GM19351 (cell line): ENCODE measurements around the gene STRN3.
"Not testable (repeated sequence)": the region's sequence is repeated elsewhere in the genome, so short reads cannot be mapped to it uniquely, and the experiment has no call there.

ENCODE experiments used
- ATAC-seq: cut with Tn5 transposase; IDR thresholded peaks from one replicate; pipeline ENCODE4 v1.9.1; 2021; ENCODE audit warnings: mild to moderate bottlenecking, moderate library complexity; ENCODE audit not compliant: unreplicated experiment

Gene STRN3

GRCh38 chr14:31037709-31038221 is 11.6 kb upstream of the STRN3 start:
- no peak for ATAC-seq

- ATAC-seq: no peak
Observed at GRCh38 chr14:31036552-31036951, 10.4 kb upstream of the STRN3 start.

DNA sequence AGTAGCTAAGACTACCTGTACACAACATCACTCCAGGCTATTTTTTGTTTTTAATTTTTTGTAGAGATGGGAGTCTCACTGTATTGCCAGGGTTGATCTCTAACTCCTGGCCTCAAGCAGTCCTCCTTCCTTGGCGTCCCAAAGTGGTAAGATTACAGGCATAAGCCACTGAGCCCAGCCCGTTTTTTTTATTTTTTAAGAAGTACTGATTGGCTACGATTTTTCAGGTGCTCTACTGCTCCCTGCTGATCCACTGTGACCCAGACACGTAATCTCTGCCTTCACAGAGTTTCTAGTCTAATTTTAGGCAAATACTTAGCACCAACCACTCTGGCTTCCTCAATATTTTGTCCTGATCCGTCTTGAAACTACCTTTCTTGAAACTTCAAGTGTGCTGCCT is 4.3 kb upstream of the STRN3 start:
- ATAC-seq: no peak

- no peak for ATAC-seq
Observed at GRCh38 chr14:31029016-31029970, 3.1 kb upstream of the STRN3 start.

DNA sequence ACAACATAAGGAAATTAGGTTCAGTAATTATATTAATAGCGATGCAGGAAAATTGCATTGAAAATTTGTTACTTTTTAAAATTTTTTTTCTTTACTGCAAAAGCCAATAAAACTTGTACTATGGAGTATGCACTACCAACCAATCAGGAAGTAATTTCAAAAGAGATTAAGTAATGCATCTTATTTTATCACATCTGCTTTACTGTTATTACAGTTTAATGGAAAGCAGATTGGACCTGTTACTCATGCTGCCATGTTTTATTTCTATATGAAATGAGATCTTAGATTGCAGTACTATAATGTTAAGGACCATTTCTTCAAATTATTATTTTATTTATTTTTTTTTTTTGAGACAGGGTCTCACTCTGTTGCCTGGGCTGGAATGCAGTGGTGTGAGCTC is 1.7 kb upstream of the STRN3 start:
- ATAC-seq: no peak

DNA sequence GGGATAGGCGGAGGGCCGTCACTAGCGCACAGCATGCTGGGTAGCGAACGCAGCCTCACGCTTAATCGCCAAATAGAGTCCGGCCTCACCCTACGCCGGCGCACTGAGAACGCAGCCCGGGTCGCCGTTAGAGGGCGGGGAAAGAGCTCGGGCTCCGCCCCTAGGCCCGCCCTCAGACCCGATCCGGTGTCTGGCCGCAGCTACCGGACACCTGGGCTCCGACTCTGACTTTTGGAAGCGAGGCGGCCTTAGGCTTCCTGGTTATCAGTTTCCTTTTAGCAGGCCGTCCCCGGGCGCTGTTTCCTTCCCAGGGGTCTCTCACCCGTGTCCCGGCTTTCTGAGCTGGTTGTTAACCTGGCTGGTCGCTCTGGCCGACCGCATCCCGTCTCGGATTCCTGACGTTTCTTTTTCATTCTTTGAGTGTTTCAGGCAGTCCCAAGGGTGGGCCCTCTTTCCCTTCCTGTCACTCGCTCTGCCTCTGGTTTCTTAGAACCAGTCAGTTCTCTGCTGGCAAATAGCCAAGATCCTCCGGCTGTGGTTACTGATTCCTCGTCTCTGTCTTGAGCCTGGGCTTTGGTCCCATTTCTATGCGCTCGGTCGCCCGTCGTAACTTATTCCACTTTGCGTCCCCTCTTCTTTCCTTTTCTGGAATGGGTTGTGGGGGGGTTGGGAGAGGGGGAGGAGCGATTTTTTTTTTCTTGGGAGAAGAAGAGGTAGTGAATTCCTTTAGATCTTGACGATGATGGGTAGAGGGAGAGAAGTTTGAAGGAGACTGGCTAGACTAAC is 464 bp upstream of the STRN3 start:
- peak; percentile 90 for ATAC-seq

DNA sequence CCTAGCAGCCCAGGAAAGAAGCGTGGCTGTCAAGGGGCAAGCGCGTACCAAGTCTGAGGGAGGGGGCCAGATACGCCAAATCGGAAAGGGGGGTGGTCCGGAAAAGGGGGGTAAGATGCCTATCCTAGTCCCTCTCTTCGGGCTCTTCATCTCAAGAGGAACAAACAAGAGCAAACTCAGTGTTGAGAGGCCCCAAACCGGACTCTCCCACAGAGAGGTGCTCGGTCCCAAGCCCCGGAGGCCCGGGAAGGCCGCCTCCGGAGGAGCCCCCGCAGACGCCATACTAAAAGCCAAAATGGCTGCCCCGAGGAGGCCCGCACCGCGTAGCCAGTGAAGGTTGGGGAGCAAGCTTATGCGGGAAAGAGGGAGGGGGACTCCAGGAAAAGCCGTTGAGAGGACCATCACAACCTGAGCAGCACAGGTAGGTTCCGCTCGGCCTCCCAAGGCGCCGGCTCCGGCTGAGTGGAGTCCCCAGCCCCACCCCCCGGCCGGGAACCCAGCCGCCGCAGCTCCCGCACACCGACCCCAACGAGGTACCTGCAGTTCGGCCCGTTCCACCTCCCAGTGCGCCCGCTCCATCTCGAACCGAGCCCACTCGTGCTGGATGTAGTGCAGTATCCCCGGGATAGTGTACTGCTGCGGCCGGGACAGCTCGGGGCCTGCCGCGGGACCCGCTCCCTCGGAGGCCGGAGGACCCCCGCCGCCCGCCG is 657 bp downstream of the STRN3 start, which contains the start of gene AP4S1:
AP4S1 (plus strand) TSS at position 283 of the 710 bp plus-strand sequence. CDS start 40,548 bp downstream, outside the sequence.
- ATAC-seq: peak; percentile 10

DNA sequence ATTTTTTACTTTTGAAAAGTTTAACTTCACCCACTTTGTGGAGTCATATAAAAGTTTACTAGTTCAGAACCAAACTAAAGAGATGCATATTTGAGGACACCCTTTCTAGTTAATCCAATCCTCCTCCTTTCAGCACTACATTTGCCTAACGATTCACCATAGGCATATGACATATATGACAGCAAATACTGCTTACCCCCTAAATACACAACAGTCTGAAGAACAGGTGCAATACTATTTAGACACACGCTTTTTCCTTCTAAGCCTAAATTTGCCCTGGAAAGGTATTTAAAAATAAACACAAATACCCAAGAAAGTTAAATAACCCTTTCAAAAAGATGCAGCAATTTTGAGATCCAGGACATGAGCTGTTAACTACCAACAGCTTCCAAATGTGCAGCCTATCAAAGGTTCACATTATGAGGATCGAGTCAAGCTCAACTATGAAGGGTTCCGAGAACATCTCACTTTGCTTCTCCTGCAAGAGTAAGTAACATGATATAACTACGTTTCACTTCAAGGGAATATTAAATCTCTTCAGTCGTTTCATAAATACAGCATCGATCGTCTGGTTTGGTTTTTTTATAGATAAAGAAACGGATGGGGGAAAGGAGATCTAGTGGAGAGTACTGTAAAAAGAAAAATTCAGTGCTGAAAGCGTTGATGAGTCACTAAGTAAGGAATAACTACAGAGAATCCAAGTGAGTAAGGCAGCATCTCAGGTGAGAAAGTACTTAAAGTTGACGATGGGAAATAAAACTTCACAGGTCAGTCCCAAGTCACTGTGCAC is 1.4 kb downstream of the STRN3 start:
- no peak for ATAC-seq

- ATAC-seq: no peak
Observed at GRCh38 chr14:31024010-31024480, 2.1 kb downstream of the STRN3 start.

DNA sequence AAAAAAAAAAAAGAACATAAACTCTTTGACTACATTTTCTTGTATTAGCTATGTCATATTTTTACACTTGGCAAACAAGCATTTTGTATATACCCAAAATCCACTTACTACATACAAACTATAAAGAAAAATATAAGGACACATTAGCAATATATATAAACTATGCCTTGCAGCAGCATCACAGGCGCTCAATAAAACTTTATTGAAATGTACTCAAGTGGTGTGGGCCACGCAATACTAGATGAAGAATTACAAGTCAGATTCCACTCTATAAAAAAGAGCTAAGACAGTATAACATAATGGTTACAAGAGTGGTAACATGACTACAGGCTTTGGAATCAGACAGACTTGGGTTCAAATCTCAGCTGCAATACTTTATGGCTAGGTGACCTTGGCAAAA is 3.8 kb downstream of the STRN3 start:
- ATAC-seq: no peak

GRCh38 chr14:31021576-31021949 is 4.6 kb downstream of the STRN3 start:
- ATAC-seq: no peak

DNA sequence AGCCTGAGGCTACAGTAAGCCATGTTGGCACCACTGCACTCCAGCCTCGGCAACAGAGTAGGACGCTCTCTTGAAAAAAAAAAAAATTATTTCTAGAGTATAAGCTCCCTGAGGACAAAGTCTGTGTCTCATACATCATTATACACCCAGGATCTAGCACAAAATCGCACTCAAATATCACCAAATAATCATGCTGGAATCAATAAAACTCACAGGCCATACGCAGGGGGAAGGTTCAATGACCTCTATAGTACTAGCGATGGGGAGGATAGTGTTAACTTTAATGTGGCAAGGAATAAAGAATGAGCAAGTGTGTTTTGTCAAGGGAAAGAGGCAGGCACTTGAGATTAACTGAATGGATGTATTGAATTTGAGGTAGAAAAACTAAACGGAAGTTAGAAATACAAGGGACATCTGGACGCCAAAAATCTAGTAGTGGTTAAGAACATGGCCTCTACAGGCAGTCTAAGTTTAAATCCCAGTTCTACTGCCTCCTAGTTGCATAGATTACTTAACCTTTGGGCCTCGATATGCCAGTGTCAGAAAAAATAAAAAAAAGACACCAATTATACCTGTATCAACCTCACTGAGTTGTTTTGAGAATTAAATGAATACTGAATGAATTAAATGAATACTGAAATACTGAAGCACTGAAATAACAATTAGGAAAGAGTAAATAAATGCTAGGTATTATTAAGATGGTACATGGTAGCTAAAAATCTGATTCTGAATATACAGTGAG is 5.2 kb downstream of the STRN3 start:
- ATAC-seq: no peak

DNA sequence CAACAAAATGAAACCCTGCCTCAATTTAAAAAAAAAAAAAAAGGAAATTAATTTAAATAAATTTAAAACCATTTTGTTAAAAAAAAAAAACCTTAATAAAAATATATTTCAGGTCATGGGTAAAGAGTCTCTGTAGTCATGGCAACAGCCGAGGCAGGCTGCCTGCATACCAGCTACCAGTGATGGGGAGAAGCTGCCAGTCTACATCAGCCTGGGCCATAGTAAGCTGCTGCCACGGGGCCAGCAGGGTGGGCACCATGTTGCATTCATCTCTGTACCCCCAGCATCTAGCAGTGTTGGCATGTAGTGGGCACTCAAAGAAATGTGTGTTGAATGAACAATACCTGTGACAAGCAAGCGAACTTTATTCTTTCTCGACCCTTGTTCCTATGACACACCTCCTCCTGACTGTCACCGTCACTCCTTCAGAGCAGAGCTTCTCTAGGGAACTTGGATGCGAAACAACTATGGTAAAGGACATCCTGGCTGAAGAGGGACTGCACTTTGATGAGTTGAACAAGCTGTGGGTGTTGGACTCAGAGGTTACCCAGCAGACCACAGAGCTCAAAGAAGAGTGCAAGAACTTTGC is 8.0 kb downstream of the STRN3 start:
- ATAC-seq: no peak

- ATAC-seq: no peak
Observed at GRCh38 chr14:31013841-31014240, 12.3 kb downstream of the STRN3 start.

DNA sequence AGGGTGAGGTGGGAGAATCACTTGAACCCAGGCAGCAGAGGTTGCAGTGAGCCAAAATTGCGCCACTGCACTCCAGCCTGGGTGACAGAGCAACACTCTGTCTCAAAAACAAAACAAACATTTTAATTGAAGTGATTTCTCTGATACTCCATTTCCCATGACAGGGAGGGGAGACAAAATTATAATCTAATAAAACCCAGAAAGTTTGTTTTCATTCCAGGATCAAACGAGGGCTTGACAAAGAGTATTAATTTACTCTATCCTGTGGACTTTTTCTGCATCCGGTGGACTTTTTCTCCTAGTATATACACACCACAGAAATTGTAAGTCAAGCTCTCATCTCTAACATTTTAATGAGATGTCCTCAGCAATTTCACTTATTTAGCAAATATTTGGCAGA is 15.2 kb downstream of the STRN3 start:
- no peak for ATAC-seq

GRCh38 chr14:31009836-31010574 is 16.2 kb downstream of the STRN3 start:
- ATAC-seq: no peak

- no peak for ATAC-seq
Observed at GRCh38 chr14:31006703-31007102, 19.5 kb downstream of the STRN3 start.

- ATAC-seq: not testable (repeated sequence)
Observed at GRCh38 chr14:31004007-31004406, 22.2 kb downstream of the STRN3 start.
